Measurements from ENCODE around the gene MORN5. TPM values are rescaled to one million over a fixed set of nuclear protein-coding genes. Genes with fewer than 3 reads are reported as not detected.

The MORN5 gene
- total and polyA plus RNA-seq, 10 of the 15 experiments (the other 5 are each of a cell fraction or from before 2014, with no cell fraction given) = not detected

DNA sequence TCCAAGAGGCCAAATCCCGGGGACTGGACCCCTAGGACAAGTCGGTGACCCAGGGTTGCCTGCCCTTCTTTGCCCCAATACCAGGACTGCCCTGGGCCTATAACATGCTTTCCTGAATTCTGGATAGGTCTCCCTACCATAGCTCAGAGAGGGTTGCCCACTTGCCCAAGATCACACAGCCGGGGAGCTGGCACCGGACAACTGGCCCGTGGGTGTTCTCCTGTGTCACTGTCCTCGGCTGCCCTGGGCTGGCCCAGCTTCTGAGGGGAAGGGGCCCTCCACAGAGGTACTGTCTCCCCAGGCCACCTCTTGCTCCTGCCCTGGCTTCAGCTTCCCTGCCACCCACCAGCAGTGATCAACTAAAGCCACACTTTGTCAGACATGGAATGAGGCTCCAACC, 37.8 kb upstream of the MORN5 start:
- Histone ChIP-seq H3K4me3 (no peak overlapping the region), H3K36me3 (ENCODE audit: control insufficient read depth in 2 of 2, insufficient read depth in 2 of 2, low read length in 1 of 2) (no peaks in the 10 kb centered on the region), H3K79me2 (ENCODE audit: control insufficient read depth, insufficient read depth, low read length) (no peaks in the 10 kb centered on the region), H3K9me3 (replicated peaks; ENCODE audit: control insufficient read depth, insufficient read depth, low read length) (no peaks in the 10 kb centered on the region; the same call in 1 of the 3 replicates), H3K27me3 (replicated peaks in 1 of 2; ENCODE audit: control insufficient read depth in 2 of 2, insufficient read depth in 2 of 2, low read length in 1 of 2) (peaks cover 2 to 9% of the 10 kb centered on the region in 2 experiments; a peak in 2 of 4 replicates), H3K9ac (ENCODE audit: control insufficient read depth, insufficient read depth, low read length) (no peak overlapping the region), H2AFZ (ENCODE audit: control insufficient read depth, low read depth, low read length) (no peak overlapping the region), H3K4me2 (ENCODE audit: control insufficient read depth, insufficient read depth) (no peak overlapping the region), H3K27ac (ENCODE audit: control insufficient read depth, insufficient read depth) (no peak overlapping the region), H4K20me1 (ENCODE audit: control insufficient read depth, insufficient read depth) (no peaks in the 10 kb centered on the region; the same call in 1 of the 2 replicates), H3K4me1 (ENCODE audit: control insufficient read depth, insufficient read depth, low read length) (no peaks in the 10 kb centered on the region)
- in situ Hi-C loops (cut with MboI) = loop anchor here (5.0 to 10.0 kb wide), 3 partner anchors 230 to 690 kb away; no protein-coding TSS in a partner anchor
- ChIA-PET CTCF (interaction anchor here (0.8 to 11.7 kb wide), 13 partner anchors 11 to 687 kb away, joined by 3 to 190 read pairs (median 5); partner anchors contain the start of genes MORN5 and NDUFA8), RAD21 (ENCODE audit: unreplicated experiment) (interaction anchor here (1.2 to 7.6 kb wide), 3 partner anchors 24 to 230 kb away, joined by 3 to 76 read pairs (median 3); no protein-coding TSS in a partner anchor), SMC1A (ENCODE audit: uncharacterized antibody, unreplicated experiment) (interaction anchor here (1.1 to 4.4 kb wide), 3 partner anchors 18 to 233 kb away, joined by 3 to 41 read pairs (median 3); no protein-coding TSS in a partner anchor), POLR2A (no interaction called here)
- intact Hi-C loops (cut with micrococcal nuclease; ENCODE audit: unreplicated experiment) = loop anchor here (10.0 kb wide), 1 partner anchor 577 kb away; no protein-coding TSS in a partner anchor
- FAIRE-seq (no peak), DNase-seq (ENCODE audit: low read depth, low spot score) (no peak), ATAC-seq (no peak)
- TF ChIP-seq NFYA (IDR thresholded peaks at IDR 0.05; ENCODE audit: borderline replicate concordance, low read depth, low read length) (no peak), NR2F1 (conservative IDR thresholded peaks at IDR 0.05) (no peak), CBX3 (IDR thresholded peaks at IDR 0.05; ENCODE audit: borderline replicate concordance, low read depth) (no peak), CREB1 (IDR thresholded peaks at IDR 0.05; ENCODE audit: low read depth) (no peak)
- TF ChIP-seq, protein P1, sequence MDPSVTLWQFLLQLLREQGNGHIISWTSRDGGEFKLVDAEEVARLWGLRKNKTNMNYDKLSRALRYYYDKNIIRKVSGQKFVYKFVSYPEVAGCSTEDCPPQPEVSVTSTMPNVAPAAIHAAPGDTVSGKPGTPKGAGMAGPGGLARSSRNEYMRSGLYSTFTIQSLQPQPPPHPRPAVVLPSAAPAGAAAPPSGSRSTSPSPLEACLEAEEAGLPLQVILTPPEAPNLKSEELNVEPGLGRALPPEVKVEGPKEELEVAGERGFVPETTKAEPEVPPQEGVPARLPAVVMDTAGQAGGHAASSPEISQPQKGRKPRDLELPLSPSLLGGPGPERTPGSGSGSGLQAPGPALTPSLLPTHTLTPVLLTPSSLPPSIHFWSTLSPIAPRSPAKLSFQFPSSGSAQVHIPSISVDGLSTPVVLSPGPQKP (IDR thresholded peaks at IDR 0.05; ENCODE audit: low read depth, low read length) = no peak
- WGBS (ENCODE audit: insufficient coverage, insufficient replicate concordance, low lambda C conversion rate, missing lambda C conversion rate) = 26% methylated on average over 6 of the region's 6 CpGs
- no TSS peak for BruUV-seq (replicated peaks)

Data from GM12878 (cell line).